ENCODE data around the gene MYO1G. TPM values are rescaled to one million over a fixed set of nuclear protein-coding genes. Genes with fewer than 3 reads are reported as not detected.

The MYO1G gene
- total and polyA plus RNA-seq, 2 donors from 2014 or later = 0.60 to 14.3 TPM

DNA sequence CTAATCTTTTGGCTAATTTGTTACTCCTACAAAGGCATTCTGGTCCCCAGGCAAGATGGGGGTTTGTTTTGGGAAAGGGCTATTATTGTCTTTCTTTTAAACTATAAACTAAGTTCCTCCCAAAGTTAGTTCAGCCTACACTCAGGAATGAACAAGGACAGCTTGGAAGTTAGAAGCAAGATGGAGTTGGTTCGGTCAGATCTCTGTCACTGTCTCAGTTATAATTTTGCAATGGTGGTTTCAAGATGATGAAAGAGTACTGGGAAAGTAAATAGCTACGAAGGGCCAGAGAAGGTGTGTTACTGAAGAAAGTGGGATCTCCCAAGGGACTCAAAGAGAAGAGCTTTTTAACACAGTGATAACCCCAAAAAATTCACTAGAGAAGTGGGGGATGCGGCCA is 10.3 kb upstream of the MYO1G start:
- Histone ChIP-seq H3K4me3 (ENCODE audit: low read length in 3 of 3) (no peak overlapping the region), H3K9me3 (ENCODE audit: control insufficient read depth in 2 of 3, insufficient read depth in 1 of 3, low read length in 3 of 3) (no peaks in the 10 kb centered on the region), H3K27ac (ENCODE audit: low read depth in 2 of 2, low read length in 2 of 2) (no peak overlapping the region), H3K4me1 (ENCODE audit: control insufficient read depth in 2 of 3, insufficient read depth in 2 of 3, low read depth in 1 of 3, low read length in 3 of 3) (peaks cover 0 to 10% (median 7%) of the 10 kb centered on the region in 3 donors), H3K27me3 (ENCODE audit: control insufficient read depth, insufficient read depth, low read length) (no peaks in the 10 kb centered on the region), H3K36me3 (ENCODE audit: control insufficient read depth in 2 of 3, insufficient read depth in 3 of 3, low read length in 3 of 3) (peaks cover 0 to 6% (median 2%) of the 10 kb centered on the region in 3 donors), H3K9ac (ENCODE audit: low read length in 3 of 3) (no peak overlapping the region)
- DNase-seq = no peak
- TF ChIP-seq, protein P1, sequence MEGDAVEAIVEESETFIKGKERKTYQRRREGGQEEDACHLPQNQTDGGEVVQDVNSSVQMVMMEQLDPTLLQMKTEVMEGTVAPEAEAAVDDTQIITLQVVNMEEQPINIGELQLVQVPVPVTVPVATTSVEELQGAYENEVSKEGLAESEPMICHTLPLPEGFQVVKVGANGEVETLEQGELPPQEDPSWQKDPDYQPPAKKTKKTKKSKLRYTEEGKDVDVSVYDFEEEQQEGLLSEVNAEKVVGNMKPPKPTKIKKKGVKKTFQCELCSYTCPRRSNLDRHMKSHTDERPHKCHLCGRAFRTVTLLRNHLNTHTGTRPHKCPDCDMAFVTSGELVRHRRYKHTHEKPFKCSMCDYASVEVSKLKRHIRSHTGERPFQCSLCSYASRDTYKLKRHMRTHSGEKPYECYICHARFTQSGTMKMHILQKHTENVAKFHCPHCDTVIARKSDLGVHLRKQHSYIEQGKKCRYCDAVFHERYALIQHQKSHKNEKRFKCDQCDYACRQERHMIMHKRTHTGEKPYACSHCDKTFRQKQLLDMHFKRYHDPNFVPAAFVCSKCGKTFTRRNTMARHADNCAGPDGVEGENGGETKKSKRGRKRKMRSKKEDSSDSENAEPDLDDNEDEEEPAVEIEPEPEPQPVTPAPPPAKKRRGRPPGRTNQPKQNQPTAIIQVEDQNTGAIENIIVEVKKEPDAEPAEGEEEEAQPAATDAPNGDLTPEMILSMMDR (IDR thresholded peaks at IDR 0.05; ENCODE audit: borderline replicate concordance, extremely low read depth, insufficient read depth) = no peak
- intact Hi-C loops (cut with DNase I) = no loop called here
- no peak for FAIRE-seq

DNA sequence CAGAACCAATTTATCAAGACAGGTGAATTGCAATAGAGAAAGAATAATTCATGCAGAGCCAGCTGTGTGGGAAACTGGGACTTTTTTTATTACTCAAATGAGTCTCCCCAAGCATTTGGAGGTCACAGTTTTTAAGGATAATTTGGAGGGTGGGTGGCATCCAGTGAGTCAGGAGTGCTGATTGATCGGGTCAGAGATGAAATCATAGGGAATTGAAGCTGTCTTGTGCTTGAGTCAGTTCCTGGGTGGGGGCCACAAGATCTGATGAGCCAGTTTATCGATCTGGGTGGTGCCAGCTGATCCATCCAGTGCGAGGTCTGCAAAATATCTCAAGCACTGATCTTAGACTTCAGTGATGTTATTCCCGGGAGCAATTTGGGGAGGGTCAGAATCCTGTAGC is 9.9 kb upstream of the MYO1G start:
- no peak for FAIRE-seq
- intact Hi-C loops (cut with DNase I) = no loop called here
- no peaks in the 10 kb centered on the region for H3K9me3 ChIP-seq (ENCODE audit: control insufficient read depth in 2 of 3, insufficient read depth in 1 of 3, low read length in 3 of 3)
- peaks cover 0 to 10% (median 7%) of the 10 kb centered on the region in 3 donors for H3K4me1 ChIP-seq (ENCODE audit: control insufficient read depth in 2 of 3, insufficient read depth in 2 of 3, low read depth in 1 of 3, low read length in 3 of 3)
- no peak overlapping the region for H3K4me3 ChIP-seq (ENCODE audit: low read length in 3 of 3)
- TF ChIP-seq, protein P1 (IDR thresholded peaks at IDR 0.05; ENCODE audit: borderline replicate concordance, extremely low read depth, insufficient read depth) = no peak
- no peak overlapping the region for H3K9ac ChIP-seq (ENCODE audit: low read length in 3 of 3)
- H3K27me3 ChIP-seq (ENCODE audit: control insufficient read depth, insufficient read depth, low read length) = no peaks in the 10 kb centered on the region
- DNase-seq = peak in 1 of 5 donors; percentile 16
- H3K36me3 ChIP-seq (ENCODE audit: control insufficient read depth in 2 of 3, insufficient read depth in 3 of 3, low read length in 3 of 3) = peaks cover 1 to 10% (median 6%) of the 10 kb centered on the region in 3 donors
- H3K27ac ChIP-seq (ENCODE audit: low read depth in 2 of 2, low read length in 2 of 2) = no peak overlapping the region

- no peak for FAIRE-seq
- intact Hi-C loops (cut with DNase I) = no loop called here
- TF ChIP-seq, protein P1 (IDR thresholded peaks at IDR 0.05; ENCODE audit: borderline replicate concordance, extremely low read depth, insufficient read depth) = no peak
- peak in 1 of 5 donors; percentile 58 for DNase-seq
- Histone ChIP-seq H3K9me3 (ENCODE audit: control insufficient read depth in 2 of 3, insufficient read depth in 1 of 3, low read length in 3 of 3) (no peaks in the 10 kb centered on the region), H3K9ac (ENCODE audit: low read length in 3 of 3) (no peak overlapping the region), H3K4me3 (ENCODE audit: low read length in 3 of 3) (no peak overlapping the region), H3K27me3 (ENCODE audit: control insufficient read depth, insufficient read depth, low read length) (no peaks in the 10 kb centered on the region), H3K27ac (ENCODE audit: low read depth in 2 of 2, low read length in 2 of 2) (no peak overlapping the region), H3K4me1 (ENCODE audit: control insufficient read depth in 2 of 3, insufficient read depth in 2 of 3, low read depth in 1 of 3, low read length in 3 of 3) (peaks cover 0 to 10% (median 7%) of the 10 kb centered on the region in 3 donors), H3K36me3 (ENCODE audit: control insufficient read depth in 2 of 3, insufficient read depth in 3 of 3, low read length in 3 of 3) (peaks cover 3 to 17% (median 11%) of the 10 kb centered on the region in 3 donors)
These were observed 9.2 kb upstream of the MYO1G start for GRCh38 chr7:44987996-44988395.

DNA sequence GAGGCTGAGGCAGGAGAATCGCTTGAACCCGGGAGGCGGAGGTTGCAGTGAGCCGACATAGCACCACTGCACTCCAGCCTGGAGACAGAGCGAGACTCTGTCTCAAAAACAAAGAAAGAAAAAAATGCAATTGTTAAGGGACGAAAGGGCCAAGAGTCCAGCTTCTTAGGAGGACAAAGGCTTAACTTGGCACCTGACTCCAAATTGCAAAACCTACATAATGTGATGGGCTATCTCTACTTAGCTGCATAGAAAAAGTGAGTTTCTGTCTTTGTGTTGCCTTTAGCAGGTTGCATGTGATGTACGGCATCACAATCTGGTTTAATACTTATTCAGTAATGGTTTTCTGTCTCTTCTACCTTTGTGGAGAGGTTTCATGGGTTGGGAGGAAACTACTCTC is 8.6 kb upstream of the MYO1G start:
- TF ChIP-seq, protein P1 (IDR thresholded peaks at IDR 0.05; ENCODE audit: borderline replicate concordance, extremely low read depth, insufficient read depth) = no peak
- Histone ChIP-seq H3K9ac (ENCODE audit: low read length in 3 of 3) (no peak overlapping the region), H3K27ac (ENCODE audit: low read depth in 2 of 2, low read length in 2 of 2) (no peak overlapping the region), H3K27me3 (ENCODE audit: control insufficient read depth, insufficient read depth, low read length) (no peaks in the 10 kb centered on the region), H3K4me3 (ENCODE audit: low read length in 3 of 3) (peak overlapping the region in 1 of 3 donors; percentile 94), H3K4me1 (ENCODE audit: control insufficient read depth in 2 of 3, insufficient read depth in 2 of 3, low read depth in 1 of 3, low read length in 3 of 3) (peaks cover 0 to 10% (median 7%) of the 10 kb centered on the region in 3 donors), H3K9me3 (ENCODE audit: control insufficient read depth in 2 of 3, insufficient read depth in 1 of 3, low read length in 3 of 3) (no peaks in the 10 kb centered on the region), H3K36me3 (ENCODE audit: control insufficient read depth in 2 of 3, insufficient read depth in 3 of 3, low read length in 3 of 3) (peaks cover 3 to 22% (median 11%) of the 10 kb centered on the region in 3 donors)
- intact Hi-C loops (cut with DNase I) = no loop called here
- FAIRE-seq (no peak), DNase-seq (no peak)
